ENCODE results near the gene GDAP2.
"Not testable (repeated sequence)": the region's sequence is repeated elsewhere in the genome, so short reads cannot be mapped to it uniquely, and the experiment has no call there.

DNA sequence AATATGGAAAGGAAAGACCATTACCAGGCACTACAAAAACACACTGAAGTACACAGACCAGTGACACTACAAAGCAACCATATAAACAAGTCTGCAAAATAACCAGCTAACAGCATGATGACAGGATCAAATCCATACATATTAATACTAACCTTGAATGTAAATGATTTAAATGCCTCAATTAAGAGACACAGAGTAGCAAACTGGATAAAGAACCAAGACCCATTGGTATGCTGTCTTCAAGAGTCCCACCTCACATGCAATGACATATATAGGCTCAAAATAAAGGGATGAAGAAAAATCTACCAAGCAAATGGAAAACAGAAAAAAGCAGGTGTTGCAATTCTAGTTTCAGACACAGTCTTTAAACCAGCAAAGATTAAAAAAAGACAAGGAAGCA is 84.9 kb downstream of the GDAP2 start:
- not testable (repeated sequence) for TF ChIP-seq POLR2A (IDR thresholded peaks at IDR 0.05)
- TF ChIP-seq, protein P1, sequence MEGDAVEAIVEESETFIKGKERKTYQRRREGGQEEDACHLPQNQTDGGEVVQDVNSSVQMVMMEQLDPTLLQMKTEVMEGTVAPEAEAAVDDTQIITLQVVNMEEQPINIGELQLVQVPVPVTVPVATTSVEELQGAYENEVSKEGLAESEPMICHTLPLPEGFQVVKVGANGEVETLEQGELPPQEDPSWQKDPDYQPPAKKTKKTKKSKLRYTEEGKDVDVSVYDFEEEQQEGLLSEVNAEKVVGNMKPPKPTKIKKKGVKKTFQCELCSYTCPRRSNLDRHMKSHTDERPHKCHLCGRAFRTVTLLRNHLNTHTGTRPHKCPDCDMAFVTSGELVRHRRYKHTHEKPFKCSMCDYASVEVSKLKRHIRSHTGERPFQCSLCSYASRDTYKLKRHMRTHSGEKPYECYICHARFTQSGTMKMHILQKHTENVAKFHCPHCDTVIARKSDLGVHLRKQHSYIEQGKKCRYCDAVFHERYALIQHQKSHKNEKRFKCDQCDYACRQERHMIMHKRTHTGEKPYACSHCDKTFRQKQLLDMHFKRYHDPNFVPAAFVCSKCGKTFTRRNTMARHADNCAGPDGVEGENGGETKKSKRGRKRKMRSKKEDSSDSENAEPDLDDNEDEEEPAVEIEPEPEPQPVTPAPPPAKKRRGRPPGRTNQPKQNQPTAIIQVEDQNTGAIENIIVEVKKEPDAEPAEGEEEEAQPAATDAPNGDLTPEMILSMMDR (IDR thresholded peaks at IDR 0.05), result not testable (repeated sequence)
